ENCODE measurements around the gene C1orf116. TPM values are rescaled to one million over a fixed set of nuclear protein-coding genes. Genes with fewer than 3 reads are reported as not detected.

C1orf116 gene
- total and polyA plus RNA-seq, 8 donors, result 17.1 to 91.7 (median 41.3) TPM

DNA sequence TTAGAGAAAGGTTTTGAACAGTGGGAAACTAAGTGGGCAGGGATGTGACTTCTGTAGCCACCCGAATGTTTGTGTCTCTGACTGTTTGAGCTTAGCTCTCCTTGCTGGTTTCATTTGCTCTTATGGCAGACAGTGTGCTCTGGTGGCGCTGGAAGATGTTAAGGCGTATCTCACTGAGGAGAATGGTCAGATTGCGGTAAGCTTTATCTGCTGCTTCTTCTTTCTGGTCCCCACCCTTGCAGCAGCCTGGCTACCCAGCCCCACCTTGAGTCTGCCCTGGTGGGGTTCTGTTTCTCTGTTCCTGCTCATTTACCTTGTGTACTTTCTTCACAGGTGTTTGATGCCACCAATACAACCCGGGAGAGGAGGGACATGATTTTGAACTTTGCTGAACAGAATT is 30.5 kb upstream of the C1orf116 start:
- H3K36me3 ChIP-seq, result peaks cover 18 to 81% (median 79%) of the 10 kb centered on the region in 4 donors
- H3K4me3 ChIP-seq, result no peak overlapping the region
- H3K9me3 ChIP-seq, result no peaks in the 10 kb centered on the region
- intact Hi-C loops (cut with DNase I; ENCODE audit: low total_unique reads), result no loop called here
- H3K4me1 ChIP-seq, result peaks cover 0 to 33% (median 30%) of the 10 kb centered on the region in 4 donors
- DNase-seq, result no peak
- 81 to 97% (median 90%) methylated on average over 5 of the region's 5 CpGs for WGBS, 5 donors
- H3K27ac ChIP-seq, result no peak overlapping the region
- TF ChIP-seq POLR2AphosphoS5 (IDR thresholded peaks at IDR 0.05) (no peak), CTCF (IDR thresholded peaks at IDR 0.05) (no peak), POLR2A (IDR thresholded peaks at IDR 0.05) (no peak), EP300 (IDR thresholded peaks at IDR 0.05) (no peak)
- no peaks in the 10 kb centered on the region for H3K27me3 ChIP-seq

- 85 to 100% (median 93%) methylated on average over 1 of the region's 1 CpG for WGBS, 5 donors
- Histone ChIP-seq H3K36me3 (peaks cover 14 to 72% (median 72%) of the 10 kb centered on the region in 4 donors), H3K27ac (no peak overlapping the region), H3K4me1 (peaks cover 0 to 33% (median 23%) of the 10 kb centered on the region in 4 donors), H3K27me3 (no peaks in the 10 kb centered on the region), H3K9me3 (no peaks in the 10 kb centered on the region), H3K4me3 (no peak overlapping the region)
- intact Hi-C loops (cut with DNase I; ENCODE audit: low total_unique reads), result no loop called here
- TF ChIP-seq POLR2AphosphoS5 (IDR thresholded peaks at IDR 0.05), result no peak
- TF ChIP-seq CTCF (IDR thresholded peaks at IDR 0.05), result no peak
- no peak for TF ChIP-seq EP300 (IDR thresholded peaks at IDR 0.05)
- no peak for TF ChIP-seq POLR2A (IDR thresholded peaks at IDR 0.05)
- DNase-seq, result no peak
These were observed 29.5 kb upstream of the C1orf116 start for GRCh38 chr1:207062058-207062457.

DNA sequence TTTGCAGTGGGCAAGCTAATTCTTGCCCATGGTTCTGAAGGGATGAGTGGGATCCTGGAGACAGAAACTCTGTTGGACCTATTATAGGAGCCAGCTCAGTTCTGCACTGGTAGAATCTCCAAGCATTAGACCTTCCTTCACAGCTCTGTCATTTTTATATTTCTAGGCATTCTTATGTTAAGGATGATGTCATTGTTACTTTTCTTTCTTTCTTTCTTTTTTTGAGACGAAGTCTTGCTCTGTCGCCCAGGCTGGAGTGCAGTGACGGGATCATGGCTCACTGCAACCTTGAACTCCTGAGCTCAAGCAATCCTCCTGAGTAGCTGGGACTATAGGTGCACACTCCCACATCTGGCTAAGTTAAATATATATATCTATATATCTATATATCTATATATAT is 28.0 kb upstream of the C1orf116 start:
- WGBS, 5 donors, result 63 to 98% (median 75%) methylated on average over 3 of the region's 3 CpGs
- Histone ChIP-seq H3K4me1 (peaks cover 0 to 33% (median 24%) of the 10 kb centered on the region in 4 donors), H3K36me3 (peaks cover 14 to 60% (median 57%) of the 10 kb centered on the region in 4 donors), H3K27me3 (no peaks in the 10 kb centered on the region), H3K27ac (no peak overlapping the region), H3K9me3 (no peaks in the 10 kb centered on the region), H3K4me3 (no peak overlapping the region)
- TF ChIP-seq CTCF (IDR thresholded peaks at IDR 0.05) (no peak), POLR2AphosphoS5 (IDR thresholded peaks at IDR 0.05) (no peak), POLR2A (IDR thresholded peaks at IDR 0.05) (no peak), EP300 (IDR thresholded peaks at IDR 0.05) (no peak)
- no peak for DNase-seq
- intact Hi-C loops (cut with DNase I; ENCODE audit: low total_unique reads), result no loop called here

DNA sequence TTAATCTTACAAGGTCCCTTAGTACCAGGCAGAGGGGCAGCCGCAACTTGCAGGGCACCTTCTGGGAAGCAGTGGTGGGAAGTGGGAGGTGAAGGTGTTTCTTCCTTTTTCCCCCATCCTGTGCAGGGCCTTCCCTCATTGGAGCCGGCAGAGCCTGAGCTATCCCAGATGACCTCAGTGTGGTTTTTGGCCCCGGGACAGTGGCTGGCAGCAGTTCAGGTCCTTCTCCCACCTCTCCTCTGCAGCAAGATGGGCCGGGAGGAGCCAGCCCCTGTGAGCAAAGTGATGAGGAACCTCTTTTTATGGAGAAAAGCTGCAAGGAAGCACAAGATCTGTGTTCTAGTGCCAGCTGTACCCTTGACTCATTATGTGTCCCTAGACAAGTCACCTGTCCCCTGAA is 27.3 kb upstream of the C1orf116 start:
- Histone ChIP-seq H3K27ac (peak overlapping the region in 3 of 5 donors; percentile 52 to 77 (median 56)), H3K36me3 (peaks cover 10 to 55% (median 50%) of the 10 kb centered on the region in 4 donors), H3K27me3 (no peaks in the 10 kb centered on the region), H3K9me3 (no peaks in the 10 kb centered on the region), H3K4me3 (no peak overlapping the region), H3K4me1 (peaks cover 3 to 34% (median 25%) of the 10 kb centered on the region in 4 donors)
- no peak for DNase-seq
- intact Hi-C loops (cut with DNase I; ENCODE audit: low total_unique reads), result no loop called here
- no peak for TF ChIP-seq CTCF (IDR thresholded peaks at IDR 0.05)
- TF ChIP-seq POLR2A (IDR thresholded peaks at IDR 0.05), result no peak
- no peak for TF ChIP-seq POLR2AphosphoS5 (IDR thresholded peaks at IDR 0.05)
- no peak for TF ChIP-seq EP300 (IDR thresholded peaks at IDR 0.05)
- WGBS, 5 donors, result 50 to 74% (median 64%) methylated on average over 4 of the region's 4 CpGs

Measured in stomach (tissue), 9 donors.